HEK293 (cell line): Measurements from ENCODE around the gene DMD.

Source experiments
- CTCF ChIA-PET: fragments of 350-600 bp; formaldehyde crosslinking; extraction: SDS; loops from one replicate; lab custom pipeline; 2021; ENCODE audit warnings: antibody characterized with exemption; lab: Yijun Ruan, JAX
- POLR2A ChIA-PET: fragments of 300-600 bp; formaldehyde crosslinking; extraction: SDS; loops from one replicate; lab custom pipeline; 2020; ENCODE audit warnings: antibody characterized with exemption, inconsistent platforms; lab: Yijun Ruan, JAX
- H3K27ac ChIP-seq: fragments of 200-500 bp; sonication (Bioruptor generic); 2 replicates; pipeline ENCODE4 v1.5.1; 2014; ENCODE audit warnings: low read depth, low read length, control low read depth, inconsistent platforms; ENCODE audit errors: extremely low read depth
- H3K36me3 ChIP-seq, 2 experiments: fragments of 200-500 bp in 1 of 2; sonication (Bioruptor generic) in 1 of 2; 1 replicate in 1 of 2; 2 replicates in 1 of 2; pipeline ENCODE4 v1.5.1; 2014 to 2017; ENCODE audit warnings: inconsistent platforms in 2 of 2, low read length in 2 of 2; ENCODE audit not compliant: control insufficient read depth in 2 of 2, insufficient read depth in 1 of 2
- H3K4me1 ChIP-seq: fragments of 200-500 bp; sonication (Bioruptor generic); 2 replicates; pipeline ENCODE4 v1.5.1; 2014; ENCODE audit warnings: mild to moderate bottlenecking, low read length, inconsistent platforms; ENCODE audit not compliant: control insufficient read depth, insufficient read depth
- H3K4me3 ChIP-seq: 2 replicates; pipeline ENCODE4 v1.5.1; 2011; ENCODE audit warnings: low read depth, mild to moderate bottlenecking, control low read depth, low read length, moderate library complexity
- H3K9me3 ChIP-seq: fragments of 200-500 bp; sonication (Bioruptor generic); 2 replicates; pipeline ENCODE4 v1.5.1; 2014; ENCODE audit warnings: low read depth, low read length, inconsistent platforms; ENCODE audit not compliant: control insufficient read depth, insufficient read depth
- BCL11B ChIP-seq: fragments of 450-650 bp; formaldehyde crosslinking; IDR thresholded peaks from 2 replicates; pipeline ENCODE4 v1.5.1; 2016; ENCODE audit warnings: low read depth, missing biosample characterization, missing genetic modification characterization
- EGR2 ChIP-seq: fragments of 450-650 bp; formaldehyde crosslinking; IDR thresholded peaks from 2 replicates; pipeline ENCODE4 v1.5.1; 2016; ENCODE audit warnings: low read depth, missing biosample characterization, missing genetic modification characterization
- GFI1B ChIP-seq: fragments of 450-650 bp; formaldehyde crosslinking; IDR thresholded peaks from 2 replicates; pipeline ENCODE4 v1.5.1; 2016; ENCODE audit warnings: missing biosample characterization, missing genetic modification characterization
- GLIS1 ChIP-seq: fragments of 450-650 bp; formaldehyde crosslinking; IDR thresholded peaks from 2 replicates; pipeline ENCODE4 v1.5.1; 2016; ENCODE audit warnings: missing biosample characterization, missing genetic modification characterization
- OSR2 ChIP-seq: fragments of 450-650 bp; formaldehyde crosslinking; IDR thresholded peaks from 2 replicates; pipeline ENCODE4 v1.5.1; 2016; ENCODE audit warnings: missing biosample characterization, missing genetic modification characterization
- PRDM6 ChIP-seq: fragments of 450-650 bp; formaldehyde crosslinking; IDR thresholded peaks from 2 replicates; pipeline ENCODE4 v1.5.1; 2017; ENCODE audit warnings: missing biosample characterization, missing genetic modification characterization
- REPIN1 ChIP-seq: fragments of 450-650 bp; formaldehyde crosslinking; IDR thresholded peaks from 2 replicates; pipeline ENCODE4 v1.5.1; 2017; ENCODE audit warnings: missing biosample characterization, missing genetic modification characterization, low read depth
- ZBTB44 ChIP-seq: fragments of 450-650 bp; IDR thresholded peaks from 2 replicates; pipeline ENCODE4 v1.5.1; 2018; ENCODE audit warnings: missing biosample characterization, mild to moderate bottlenecking, missing genetic modification characterization
- ZFP3 ChIP-seq: fragments of 450-650 bp; formaldehyde crosslinking; IDR thresholded peaks from 2 replicates; pipeline ENCODE4 v1.5.1; 2016; ENCODE audit warnings: low read depth, missing biosample characterization, missing genetic modification characterization
- ZNF112 ChIP-seq: fragments of 450-650 bp; formaldehyde crosslinking; IDR thresholded peaks from 2 replicates; pipeline ENCODE4 v1.5.0; 2017; ENCODE audit warnings: missing biosample characterization, missing genetic modification characterization
- ZNF121 ChIP-seq: fragments of 450-650 bp; formaldehyde crosslinking; IDR thresholded peaks from 2 replicates; pipeline ENCODE4 v1.5.1; 2016; ENCODE audit warnings: missing biosample characterization, missing genetic modification characterization
- ZNF155 ChIP-seq: fragments of 450-650 bp; formaldehyde crosslinking; IDR thresholded peaks from 2 replicates; pipeline ENCODE4 v1.5.1; 2016; ENCODE audit warnings: missing biosample characterization, missing genetic modification characterization
- ZNF221 ChIP-seq: fragments of 450-650 bp; formaldehyde crosslinking; IDR thresholded peaks from 2 replicates; pipeline ENCODE4 v1.5.1; 2017; ENCODE audit warnings: missing biosample characterization, missing genetic modification characterization, borderline replicate concordance
- ZNF37A ChIP-seq: fragments of 450-650 bp; IDR thresholded peaks from 2 replicates; pipeline ENCODE4 v1.5.1; 2018; ENCODE audit warnings: missing biosample characterization, missing genetic modification characterization
- ZNF473 ChIP-seq: fragments of 450-650 bp; formaldehyde crosslinking; IDR thresholded peaks from 2 replicates; pipeline ENCODE4 v1.5.1; 2017; ENCODE audit warnings: missing biosample characterization, missing genetic modification characterization
- ZNF530 ChIP-seq: fragments of 450-650 bp; formaldehyde crosslinking; IDR thresholded peaks from 2 replicates; pipeline ENCODE4 v1.5.1; 2016; ENCODE audit warnings: low read depth, missing biosample characterization, missing genetic modification characterization
- ZNF600 ChIP-seq: fragments of 450-650 bp; formaldehyde crosslinking; IDR thresholded peaks from 2 replicates; pipeline ENCODE4 v1.5.1; 2016; ENCODE audit warnings: missing biosample characterization, missing genetic modification characterization
- ZNF610 ChIP-seq: fragments of 450-650 bp; formaldehyde crosslinking; IDR thresholded peaks from 2 replicates; pipeline ENCODE4 v1.5.1; 2016; ENCODE audit warnings: missing biosample characterization, missing genetic modification characterization, borderline replicate concordance
- ZNF645 ChIP-seq: fragments of 450-650 bp; formaldehyde crosslinking; IDR thresholded peaks from 2 replicates; pipeline ENCODE4; 2016; ENCODE audit warnings: missing biosample characterization, missing genetic modification characterization
- ZNF654 ChIP-seq: fragments of 450-650 bp; formaldehyde crosslinking; IDR thresholded peaks from 2 replicates; pipeline ENCODE4 v1.5.1; 2016; ENCODE audit warnings: low read depth, missing biosample characterization, missing genetic modification characterization
- ZNF677 ChIP-seq: fragments of 450-650 bp; IDR thresholded peaks from 2 replicates; pipeline ENCODE4 v1.5.0; 2018; ENCODE audit warnings: missing biosample characterization, mild to moderate bottlenecking, missing genetic modification characterization, moderate library complexity
- ZNF777 ChIP-seq: fragments of 450-650 bp; formaldehyde crosslinking; IDR thresholded peaks from 2 replicates; pipeline ENCODE4 v1.5.1; 2017; ENCODE audit warnings: missing biosample characterization, missing genetic modification characterization, borderline replicate concordance
- ZNF792 ChIP-seq: fragments of 450-650 bp; formaldehyde crosslinking; IDR thresholded peaks from 2 replicates; pipeline ENCODE4 v1.5.1; 2016; ENCODE audit warnings: missing biosample characterization, missing genetic modification characterization
- ZNF837 ChIP-seq: fragments of 450-650 bp; formaldehyde crosslinking; IDR thresholded peaks from 2 replicates; pipeline ENCODE4 v1.5.1; 2016; ENCODE audit warnings: missing biosample characterization, missing genetic modification characterization
- ZSCAN30 ChIP-seq: fragments of 450-650 bp; IDR thresholded peaks from 2 replicates; pipeline ENCODE4 v1.5.1; 2018; ENCODE audit warnings: missing biosample characterization, mild to moderate bottlenecking, missing genetic modification characterization, moderate library complexity
- ZSCAN5A ChIP-seq: fragments of 450-650 bp; formaldehyde crosslinking; IDR thresholded peaks from 2 replicates; pipeline ENCODE4 v1.5.1; 2016; ENCODE audit warnings: missing biosample characterization, missing genetic modification characterization

The DMD gene

GRCh38 chrX:31215277-31215815 is 1996.0 kb downstream of the DMD start:
- H3K36me3 ChIP-seq: no peaks in the 10 kb centered on the region
- ChIA-PET POLR2A (no interaction called here), CTCF (interaction anchor here (0.6 to 1.6 kb wide), 7 partner anchors 10 to 790 kb away, joined by 3 to 7 read pairs (median 3); no protein-coding TSS in a partner anchor)
- H3K9me3 ChIP-seq: no peaks in the 10 kb centered on the region
- no peak overlapping the region for H3K27ac ChIP-seq
- no peak overlapping the region for H3K4me3 ChIP-seq
- TF ChIP-seq ZNF777 (tag by site-specific recombination) (no peak), ZFP3 (tag by site-specific recombination) (no peak), BCL11B (no peak), ZSCAN5A (tag by site-specific recombination) (no peak), ZNF610 (tag by site-specific recombination) (no peak), PRDM6 (tag by site-specific recombination) (no peak), ZNF37A (tag by site-specific recombination) (no peak), ZNF121 (tag by site-specific recombination) (no peak), ZNF530 (tag by site-specific recombination) (no peak), GLIS1 (tag by site-specific recombination) (no peak), GFI1B (tag by site-specific recombination) (no peak), REPIN1 (tag by site-specific recombination) (no peak), ZNF677 (tag by site-specific recombination) (no peak), EGR2 (tag by site-specific recombination) (no peak), ZNF473 (no peak)
- H3K4me1 ChIP-seq: no peaks in the 10 kb centered on the region; the same call in 1 of the 2 replicates

- Histone ChIP-seq H3K4me3 (no peak overlapping the region), H3K4me1 (peaks cover 5% of the 10 kb centered on the region; the same call in 1 of the 2 replicates), H3K9me3 (no peaks in the 10 kb centered on the region), H3K27ac (no peak overlapping the region), H3K36me3 (no peaks in the 10 kb centered on the region)
- TF ChIP-seq ZNF155 (tag by site-specific recombination) (no peak), ZNF654 (peak; percentile 10; the same call in 1 of the 2 replicates)
- ChIA-PET POLR2A (interaction anchor here (0.9 kb wide), 1 partner anchor 53 kb away, joined by 3 read pairs; no protein-coding TSS in a partner anchor), CTCF (interaction anchor here (0.5 to 1.9 kb wide), 17 partner anchors 9 to 492 kb away, joined by 3 to 26 read pairs (median 6); no protein-coding TSS in a partner anchor)
Observed at GRCh38 chrX:31213941-31214340, 1997.4 kb downstream of the DMD start.

GRCh38 chrX:31212856-31213748 is 1998.2 kb downstream of the DMD start:
- H3K4me3 ChIP-seq: no peak overlapping the region
- no peaks in the 10 kb centered on the region for H3K9me3 ChIP-seq
- ChIA-PET CTCF (interaction anchor here (0.5 to 1.9 kb wide), 16 partner anchors 8 to 493 kb away, joined by 3 to 26 read pairs (median 6); no protein-coding TSS in a partner anchor), POLR2A (interaction anchor here (0.9 kb wide), 1 partner anchor 54 kb away, joined by 3 read pairs; no protein-coding TSS in a partner anchor)
- H3K36me3 ChIP-seq: no peaks in the 10 kb centered on the region
- peaks cover 8% of the 10 kb centered on the region for H3K4me1 ChIP-seq
- no peak overlapping the region for H3K27ac ChIP-seq
- TF ChIP-seq ZNF221 (tag by site-specific recombination) (no peak), ZBTB44 (no peak), ZNF792 (tag by site-specific recombination) (no peak), ZSCAN30 (no peak), OSR2 (tag by site-specific recombination) (no peak), ZNF112 (no peak), ZNF645 (no peak), ZNF600 (no peak), ZNF837 (no peak)
- TF ChIP-seq, all 188 proteins: peak for 0
